Esophagus muscularis mucosa (tissue), 4 donors: ENCODE results near the gene BBS9. TPM values are rescaled to one million over a fixed set of nuclear protein-coding genes. Genes with fewer than 3 reads are reported as not detected.

ENCODE experiments used
- DNase-seq: peaks from one replicate; pipeline ENCODE4 v3.0.0-alpha.2; 2017; ENCODE audit errors: extremely low spot score
- H3K27ac ChIP-seq, 4 donors: fragments of 200-600 bp; sonication (generic); replicated peaks in 1 of 4; 1 replicate in 3 of 4; 2 replicates in 1 of 4; pipeline ENCODE4 v1.5.1; 2016 to 2019; ENCODE audit warnings: mild to moderate bottlenecking in 1 of 4
- H3K27me3 ChIP-seq, 4 donors: fragments of 200-600 bp; sonication (generic); one replicate each; pipeline versions ENCODE4 v1.5.1 to v1.6.0; 2016 to 2019
- H3K36me3 ChIP-seq, 4 donors: fragments of 200-600 bp; sonication (generic); one replicate each; pipeline ENCODE4 v1.5.1; 2016 to 2019
- H3K4me1 ChIP-seq, 4 donors: fragments of 200-600 bp; sonication (generic); one replicate each; pipeline ENCODE4 v1.5.1; 2016 to 2019
- H3K4me3 ChIP-seq, 4 donors: fragments of 200-600 bp; sonication (generic); 1 replicate in 2 of 4; 2 replicates in 2 of 4; pipeline ENCODE4 v1.5.1; 2016 to 2019; ENCODE audit warnings: mild to moderate bottlenecking in 4 of 4, moderate library complexity in 1 of 4
- H3K9me3 ChIP-seq, 4 donors: fragments of 200-600 bp; sonication (generic); 1 replicate in 3 of 4; 2 replicates in 1 of 4; pipeline ENCODE4 v1.5.1; 2016 to 2019
- CTCF ChIP-seq, 3 experiments: fragments of 200-600 bp in 2 of 3; fragments of 450-650 bp in 1 of 3; sonication (generic) in 2 of 3; IDR thresholded peaks; one replicate each; pipeline ENCODE4 v1.5.1; 2017 to 2019; ENCODE audit warnings: antibody characterized with exemption in 3 of 3, mild to moderate bottlenecking in 2 of 3, moderate library complexity in 1 of 3
- EP300 ChIP-seq: sonication (generic); formaldehyde crosslinking; IDR thresholded peaks from one replicate; pipeline ENCODE4 v1.6.1; 2017; ENCODE audit warnings: antibody characterized with exemption
- POLR2A ChIP-seq: fragments of 450-650 bp; IDR thresholded peaks from one replicate; pipeline ENCODE4 v1.6.1; 2017; ENCODE audit warnings: antibody characterized with exemption, moderate library complexity, mild to moderate bottlenecking, low read depth
- POLR2AphosphoS5 ChIP-seq, 2 donors: sonication (generic); formaldehyde crosslinking; IDR thresholded peaks; one replicate each; pipeline ENCODE4 v1.6.1; 2017; ENCODE audit warnings: antibody characterized with exemption in 2 of 2
- WGBS: methylation state at CpG from one replicate; pipeline ENCODE4 v1.1.5; 2018; 5-methylcytosine and 5-hydroxymethylcytosine counted together
- intact Hi-C: fragments of 100-400 bp; cut with DNase I; formaldehyde crosslinking; loops from one replicate; pipeline ENCODE4 v1.15.1; 2023
- total RNA-seq, 4 donors: library from RNA; depleted of rRNA; stranded (reverse); fragments of >200 nt; gene quantifications; one replicate each; pipeline versions ENCODE4 v1.1.0 to v1.2.1, GENCODE V29; 2016

BBS9 gene
- total RNA-seq, 4 donors from 2014 or later, result 14.7 to 20.8 (median 16.3) TPM

- intact Hi-C loops, result no loop called here
- WGBS, result 98% methylated on average over 9 of the region's 9 CpGs
- H3K9me3 ChIP-seq, result no peaks in the 10 kb centered on the region
- no peak overlapping the region for H3K27ac ChIP-seq
- H3K36me3 ChIP-seq, result peaks cover 0 to 6% (median 0%) of the 10 kb centered on the region in 4 donors
- no peak for DNase-seq
- no peak overlapping the region for H3K4me3 ChIP-seq
- no peak for TF ChIP-seq POLR2AphosphoS5 (IDR thresholded peaks at IDR 0.05)
- no peak for TF ChIP-seq POLR2A
- TF ChIP-seq CTCF (IDR thresholded peaks at IDR 0.05), result no peak
- TF ChIP-seq EP300, result no peak
- H3K4me1 ChIP-seq, result no peaks in the 10 kb centered on the region
- H3K27me3 ChIP-seq, result no peaks in the 10 kb centered on the region
Observed at GRCh38 chr7:33503014-33503413, 373.6 kb downstream of the BBS9 start.

GRCh38 chr7:33503736-33504135, 374.4 kb downstream of the BBS9 start:
- intact Hi-C loops, result no loop called here
- no peak for TF ChIP-seq EP300
- TF ChIP-seq CTCF (IDR thresholded peaks at IDR 0.05), result no peak
- no peak for TF ChIP-seq POLR2AphosphoS5 (IDR thresholded peaks at IDR 0.05)
- no peak for TF ChIP-seq POLR2A
- no peak for DNase-seq
- H3K36me3 ChIP-seq, result peaks cover 0 to 6% (median 0%) of the 10 kb centered on the region in 4 donors
- no peak overlapping the region for H3K4me3 ChIP-seq
- no peaks in the 10 kb centered on the region for H3K9me3 ChIP-seq
- H3K27ac ChIP-seq, result no peak overlapping the region
- 83% methylated on average over 5 of the region's 5 CpGs for WGBS
- H3K27me3 ChIP-seq, result no peaks in the 10 kb centered on the region
- H3K4me1 ChIP-seq, result no peaks in the 10 kb centered on the region

GRCh38 chr7:33504266-33504665, 374.9 kb downstream of the BBS9 start:
- intact Hi-C loops, result no loop called here
- 87% methylated on average over 6 of the region's 6 CpGs for WGBS

DNA sequence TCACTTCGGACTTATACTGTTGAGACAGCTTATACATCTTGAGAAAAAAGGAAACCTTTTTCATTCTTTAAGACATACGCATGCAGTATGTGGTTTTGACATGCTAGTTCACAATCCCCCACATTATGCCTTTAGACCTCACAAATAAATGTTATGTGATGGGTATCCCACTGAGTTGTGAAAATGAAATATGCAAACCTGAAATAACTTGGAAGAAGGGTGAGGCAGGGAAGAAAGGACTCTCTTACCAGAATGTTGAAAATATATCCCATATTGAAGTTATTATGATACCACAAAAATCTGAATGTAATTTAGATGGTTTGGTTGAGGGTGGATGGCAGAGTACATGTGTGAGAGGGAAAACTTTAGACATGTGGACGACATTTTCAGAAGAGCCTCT, 379.8 kb downstream of the BBS9 start:
- Histone ChIP-seq H3K36me3 (peaks cover 0 to 6% (median 0%) of the 10 kb centered on the region in 4 donors), H3K27ac (no peak overlapping the region), H3K4me1 (peaks cover 0 to 16% (median 8%) of the 10 kb centered on the region in 4 donors), H3K27me3 (no peaks in the 10 kb centered on the region), H3K4me3 (no peak overlapping the region), H3K9me3 (no peaks in the 10 kb centered on the region)
- intact Hi-C loops, result no loop called here
- no peak for DNase-seq
- WGBS, result 91% methylated on average over 3 of the region's 3 CpGs
- TF ChIP-seq POLR2A (no peak), POLR2AphosphoS5 (IDR thresholded peaks at IDR 0.05) (no peak), EP300 (no peak), CTCF (IDR thresholded peaks at IDR 0.05) (no peak)

More at GRCh38 chr7:33504266-33504665, 374.9 kb downstream of the BBS9 start:
- peaks cover 0 to 6% (median 0%) of the 10 kb centered on the region in 4 donors for H3K36me3 ChIP-seq
- no peaks in the 10 kb centered on the region for H3K9me3 ChIP-seq
- no peak overlapping the region for H3K27ac ChIP-seq
- H3K4me3 ChIP-seq, result no peak overlapping the region
- TF ChIP-seq CTCF (IDR thresholded peaks at IDR 0.05) (no peak), POLR2A (no peak), EP300 (no peak), POLR2AphosphoS5 (IDR thresholded peaks at IDR 0.05) (no peak)
- H3K27me3 ChIP-seq, result no peaks in the 10 kb centered on the region
- H3K4me1 ChIP-seq, result no peaks in the 10 kb centered on the region
- DNase-seq, result no peak

DNA sequence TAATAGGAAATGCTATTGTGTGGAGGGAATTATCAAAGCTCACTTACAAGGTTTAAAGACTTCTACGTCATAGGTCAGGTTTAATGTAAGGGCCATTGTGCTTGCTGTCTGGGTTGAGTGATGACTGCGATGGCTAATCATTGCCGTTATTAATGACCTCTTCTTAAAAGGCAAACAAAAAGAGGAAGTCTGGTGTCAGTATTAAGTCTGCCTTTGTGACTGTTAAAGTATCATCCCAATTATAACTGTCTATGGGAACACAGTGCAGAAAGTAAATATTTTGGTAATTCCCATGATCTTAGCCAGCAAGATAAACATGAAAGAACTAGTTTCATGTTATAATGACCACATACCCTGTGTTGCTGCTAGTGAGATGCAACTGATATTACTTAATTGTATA, 382.4 kb downstream of the BBS9 start:
- Histone ChIP-seq H3K36me3 (peaks cover 0 to 6% (median 0%) of the 10 kb centered on the region in 4 donors), H3K27ac (no peak overlapping the region), H3K4me3 (no peak overlapping the region), H3K9me3 (no peaks in the 10 kb centered on the region), H3K4me1 (peaks cover 0 to 16% (median 8%) of the 10 kb centered on the region in 4 donors), H3K27me3 (no peaks in the 10 kb centered on the region)
- TF ChIP-seq EP300, result no peak
- no peak for TF ChIP-seq POLR2AphosphoS5 (IDR thresholded peaks at IDR 0.05)
- TF ChIP-seq POLR2A, result no peak
- TF ChIP-seq CTCF (IDR thresholded peaks at IDR 0.05), result no peak
- intact Hi-C loops, result no loop called here
- DNase-seq, result no peak
- 69% methylated on average over 3 of the region's 3 CpGs for WGBS
